A673 (cell line): Measurements from ENCODE around the gene TRAPPC2L. TPM values are rescaled to one million over a fixed set of nuclear protein-coding genes. Genes with fewer than 3 reads are reported as not detected.

Experiments
- BruUV-seq: library from RNA; stranded (reverse); fragments of 400-500 nt; replicated peaks from 2 replicates; lab custom pipeline; 2021; lab: Mats Ljungman, UMichigan
- CTCF ChIA-PET: fragments of 300-600 bp; sonication (Branson Sonifier 250); formaldehyde crosslinking; loops from one replicate; lab custom pipeline; 2022; ENCODE audit warnings: antibody characterized with exemption; lab: Charles Lee
- POLR2A ChIA-PET: fragments of 300-600 bp; sonication (Branson Sonifier 250); formaldehyde crosslinking; loops from one replicate; lab custom pipeline; 2022; ENCODE audit warnings: antibody characterized with exemption; ENCODE audit not compliant: low non-redundant PET; lab: Charles Lee
- DNase-seq: peaks from one replicate; pipeline ENCODE4 v3.0.0-alpha.2; 2015; ENCODE audit warnings: low spot score
- H3K27ac ChIP-seq: fragments of 200-600 bp; sonication (generic); 2 replicates; pipeline ENCODE4 v1.5.1; 2016; ENCODE audit warnings: mixed run types, low read depth, mild to moderate bottlenecking, mixed read lengths, antibody characterized with exemption, low read length; ENCODE audit not compliant: poor library complexity, severe bottlenecking
- H3K27me3 ChIP-seq: fragments of 200-600 bp; sonication (generic); replicated peaks from 2 replicates; pipeline ENCODE4 v1.6.1; 2017; ENCODE audit warnings: mixed run types, low read depth, mild to moderate bottlenecking, mixed read lengths, antibody characterized with exemption, low read length; ENCODE audit not compliant: insufficient read depth, poor library complexity
- H3K36me3 ChIP-seq: fragments of 200-600 bp; sonication (generic); 2 replicates; pipeline ENCODE4 v1.6.1; 2016; ENCODE audit warnings: mixed run types, mild to moderate bottlenecking, mixed read lengths, antibody characterized with exemption, low read length; ENCODE audit not compliant: insufficient read depth, poor library complexity, severe bottlenecking
- H3K4me1 ChIP-seq: fragments of 200-600 bp; sonication (generic); 2 replicates; pipeline ENCODE4 v1.6.1; 2017; ENCODE audit warnings: mixed run types, mild to moderate bottlenecking, mixed read lengths, antibody characterized with exemption, low read length; ENCODE audit not compliant: insufficient read depth, poor library complexity, severe bottlenecking
- H3K4me3 ChIP-seq: fragments of 200-600 bp; sonication (generic); 2 replicates; pipeline ENCODE4 v1.5.1; 2016; ENCODE audit warnings: low read depth, mixed run types, mild to moderate bottlenecking, mixed read lengths, low read length; ENCODE audit not compliant: poor library complexity, severe bottlenecking
- H3K9me3 ChIP-seq: fragments of 200-600 bp; sonication (generic); 2 replicates; pipeline ENCODE4 v1.6.1; 2016; ENCODE audit warnings: mixed run types, low read depth, mild to moderate bottlenecking, mixed read lengths, antibody characterized with exemption, low read length; ENCODE audit not compliant: poor library complexity, severe bottlenecking
- EZH2 ChIP-seq: fragments of 200-600 bp; sonication (generic); IDR thresholded peaks from 2 replicates; pipeline ENCODE4 v1.6.1; 2017; ENCODE audit warnings: borderline replicate concordance, low read depth, mild to moderate bottlenecking, mixed read lengths, antibody characterized with exemption, low read length; ENCODE audit not compliant: poor library complexity, severe bottlenecking
- intact Hi-C: fragments of 100-400 bp; cut with micrococcal nuclease; formaldehyde crosslinking; loops from one replicate; pipeline ENCODE4 v1.10.0; 2022; ENCODE audit not compliant: unreplicated experiment
- total RNA-seq: library from RNA; stranded (reverse); gene quantifications from 2 replicates; pipeline ENCODE4 v1.2.3, GENCODE V29; 2021
- TF ChIP-seq, protein P1 (sequence below): fragments of 300-800, 200-600 bp; sonication (generic); conservative IDR thresholded peaks from 2 replicates; pipeline ENCODE4 v1.5.1; 2017; ENCODE audit warnings: low read depth, mild to moderate bottlenecking, antibody characterized with exemption, low read length, moderate library complexity, mixed read lengths

Gene TRAPPC2L
- total RNA-seq, 1 experiment from 2014 or later, result 98.6 TPM

DNA sequence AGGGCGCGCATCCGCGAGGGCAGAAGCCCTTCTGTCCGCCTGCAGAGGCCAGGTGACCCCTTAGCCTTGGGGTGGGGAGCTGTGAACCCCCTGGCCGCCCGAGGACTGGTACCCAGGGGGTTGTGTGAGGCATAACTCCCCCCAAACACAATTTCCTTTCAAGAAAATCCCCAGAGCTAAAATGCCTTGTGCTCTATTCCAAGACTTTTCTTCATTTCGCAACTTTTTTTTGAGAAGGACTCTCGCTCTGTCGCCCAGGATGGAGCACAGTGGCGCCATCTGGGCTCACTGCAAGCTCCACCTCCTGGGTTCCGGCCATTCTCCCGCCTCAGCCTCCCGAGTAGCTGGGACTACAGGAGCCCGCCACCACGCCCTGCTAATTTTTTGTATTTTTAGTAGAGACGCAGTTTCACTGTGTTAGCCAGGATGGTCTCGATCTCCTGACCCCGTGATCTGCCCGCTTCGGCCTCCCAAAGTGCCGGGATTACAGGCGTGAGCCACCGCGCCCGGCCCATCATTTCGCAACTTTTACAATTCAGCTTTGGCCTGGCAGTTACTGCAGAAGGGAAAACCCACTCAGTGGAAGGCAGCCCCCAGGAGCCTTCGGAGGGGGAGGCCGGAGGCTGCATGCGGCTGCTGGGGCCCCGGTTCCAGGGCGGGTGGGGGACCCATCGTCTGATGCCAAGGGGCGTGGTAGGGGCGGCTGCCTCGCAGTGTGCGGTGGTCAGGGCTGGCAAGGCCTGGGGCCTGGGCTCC is 44.2 kb upstream of the TRAPPC2L start:
- intact Hi-C loops, result loop anchor here (5.0 kb wide), 1 partner anchor 360 kb away; the partner anchor contains the start of gene CDH15
- no peaks in the 10 kb centered on the region for H3K27me3 ChIP-seq
- TF ChIP-seq, protein P1, sequence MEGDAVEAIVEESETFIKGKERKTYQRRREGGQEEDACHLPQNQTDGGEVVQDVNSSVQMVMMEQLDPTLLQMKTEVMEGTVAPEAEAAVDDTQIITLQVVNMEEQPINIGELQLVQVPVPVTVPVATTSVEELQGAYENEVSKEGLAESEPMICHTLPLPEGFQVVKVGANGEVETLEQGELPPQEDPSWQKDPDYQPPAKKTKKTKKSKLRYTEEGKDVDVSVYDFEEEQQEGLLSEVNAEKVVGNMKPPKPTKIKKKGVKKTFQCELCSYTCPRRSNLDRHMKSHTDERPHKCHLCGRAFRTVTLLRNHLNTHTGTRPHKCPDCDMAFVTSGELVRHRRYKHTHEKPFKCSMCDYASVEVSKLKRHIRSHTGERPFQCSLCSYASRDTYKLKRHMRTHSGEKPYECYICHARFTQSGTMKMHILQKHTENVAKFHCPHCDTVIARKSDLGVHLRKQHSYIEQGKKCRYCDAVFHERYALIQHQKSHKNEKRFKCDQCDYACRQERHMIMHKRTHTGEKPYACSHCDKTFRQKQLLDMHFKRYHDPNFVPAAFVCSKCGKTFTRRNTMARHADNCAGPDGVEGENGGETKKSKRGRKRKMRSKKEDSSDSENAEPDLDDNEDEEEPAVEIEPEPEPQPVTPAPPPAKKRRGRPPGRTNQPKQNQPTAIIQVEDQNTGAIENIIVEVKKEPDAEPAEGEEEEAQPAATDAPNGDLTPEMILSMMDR, result no peak
- no peak for TF ChIP-seq EZH2
- no TSS peak for BruUV-seq
- H3K4me1 ChIP-seq, result peaks cover 7% of the 10 kb centered on the region
- ChIA-PET POLR2A (no interaction called here), CTCF (interaction anchor here (0.7 to 1.0 kb wide), 2 partner anchors 67 to 355 kb away, joined by 3 to 4 read pairs; no protein-coding TSS in a partner anchor)
- H3K9me3 ChIP-seq, result no peaks in the 10 kb centered on the region
- peak overlapping the region; percentile 94 for H3K27ac ChIP-seq
- DNase-seq, result peak; percentile 72
- H3K36me3 ChIP-seq, result peaks cover 26% of the 10 kb centered on the region
- H3K4me3 ChIP-seq, result peak overlapping the region; percentile 60

DNA sequence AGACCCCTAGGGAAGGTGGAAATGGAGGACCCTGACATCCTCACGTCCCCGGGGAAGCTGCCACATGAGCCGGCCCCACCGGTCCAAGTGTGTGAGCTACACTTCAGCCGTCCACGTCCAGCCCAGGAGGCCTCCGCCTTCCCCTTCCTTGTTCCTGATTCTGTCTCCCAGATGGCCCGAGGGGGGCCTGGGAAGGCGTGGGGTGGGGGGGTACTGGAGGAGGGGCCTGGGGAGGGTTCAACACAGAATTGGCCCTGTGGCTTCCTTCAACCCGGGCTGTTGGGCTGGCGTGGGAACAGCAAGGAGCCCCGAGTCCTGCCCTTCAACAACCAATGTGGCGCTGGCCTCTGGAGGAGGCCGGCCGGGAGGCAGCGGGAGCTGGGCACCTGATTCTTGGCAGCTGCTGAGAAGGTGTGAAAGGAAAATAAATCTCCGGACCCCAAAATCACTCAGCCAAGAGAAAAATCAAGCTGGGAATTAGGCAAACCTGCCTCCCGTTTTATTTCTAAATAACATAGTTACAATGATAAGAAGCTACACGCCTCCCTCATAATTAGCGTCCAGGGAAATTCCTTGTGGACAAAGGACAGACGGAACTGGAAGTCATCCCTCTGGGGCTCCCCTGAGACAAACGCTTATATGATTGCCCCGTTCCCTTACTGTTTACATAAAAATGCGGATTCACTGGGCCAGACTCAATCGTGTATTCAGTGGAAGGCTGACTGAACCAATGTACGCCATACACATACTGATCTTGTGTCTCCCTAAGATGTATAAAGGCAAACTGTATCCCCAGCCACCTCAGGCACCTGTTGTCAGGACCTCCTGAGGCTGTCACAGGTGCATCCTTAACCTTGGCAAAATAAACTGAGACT is 43.4 kb upstream of the TRAPPC2L start:
- Histone ChIP-seq H3K9me3 (no peaks in the 10 kb centered on the region), H3K4me1 (peaks cover 7% of the 10 kb centered on the region), H3K36me3 (peaks cover 18% of the 10 kb centered on the region), H3K27me3 (no peaks in the 10 kb centered on the region), H3K27ac (no peak overlapping the region), H3K4me3 (no peak overlapping the region)
- intact Hi-C loops, result loop anchor here (5.0 kb wide), 1 partner anchor 359 kb away; the partner anchor contains the start of gene CDH15
- POLR2A ChIA-PET, result no interaction called here
- no peak for DNase-seq
- BruUV-seq, result no TSS peak
- CTCF ChIA-PET, result interaction anchor here (0.5 to 1.0 kb wide), 3 partner anchors 67 to 354 kb away, joined by 3 to 8 read pairs (median 4); no protein-coding TSS in a partner anchor
- TF ChIP-seq, protein P1, result no peak
- no peak for TF ChIP-seq EZH2

DNA sequence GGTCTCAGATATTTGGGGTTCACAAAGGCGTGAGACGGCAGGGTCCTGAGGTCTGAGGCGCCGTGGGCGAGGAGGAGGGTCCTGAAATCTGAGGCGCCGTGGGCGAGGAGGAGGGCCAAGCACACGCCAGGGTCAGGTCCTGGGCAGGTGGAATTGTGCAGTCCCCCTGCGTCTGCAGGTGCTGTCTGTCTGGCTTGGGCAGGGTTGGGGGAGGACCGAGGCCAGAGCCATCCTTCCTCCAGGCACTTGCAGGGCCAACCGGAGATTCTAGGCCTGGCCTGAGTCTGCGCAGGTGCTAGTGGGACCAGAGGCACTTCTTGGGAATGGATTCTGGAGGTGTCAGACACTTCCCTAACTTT is 42.8 kb upstream of the TRAPPC2L start:
- H3K9me3 ChIP-seq, result no peaks in the 10 kb centered on the region
- no peak overlapping the region for H3K27ac ChIP-seq
- H3K27me3 ChIP-seq, result no peaks in the 10 kb centered on the region
- TF ChIP-seq EZH2, result no peak
- TF ChIP-seq, protein P1, result no peak
- peaks cover 7% of the 10 kb centered on the region for H3K4me1 ChIP-seq
- ChIA-PET POLR2A (no interaction called here), CTCF (interaction anchor here (0.5 to 1.0 kb wide), 2 partner anchors 139 to 353 kb away, joined by 3 to 8 read pairs; no protein-coding TSS in a partner anchor)
- no peak overlapping the region for H3K4me3 ChIP-seq
- intact Hi-C loops, result loop anchor here (5.0 kb wide), 1 partner anchor 358 kb away; the partner anchor contains the start of gene CDH15
- DNase-seq, result no peak
- no TSS peak for BruUV-seq
- H3K36me3 ChIP-seq, result peaks cover 12% of the 10 kb centered on the region
